Gastroesophageal sphincter (tissue), 3 donors: ENCODE data around the gene PUSL1.
A peak's percentile ranks its signal among the peaks of the same experiment; 100 is the strongest.

Source experiments
- EP300 ChIP-seq: sonication (generic); formaldehyde crosslinking; IDR thresholded peaks from one replicate; pipeline ENCODE4 v1.6.1; 2017; ENCODE audit warnings: antibody characterized with exemption, mild to moderate bottlenecking
- POLR2A ChIP-seq, 2 donors: fragments of 450-650 bp; IDR thresholded peaks; one replicate each; pipeline ENCODE4 v1.6.1; 2017; ENCODE audit warnings: antibody characterized with exemption in 2 of 2, mild to moderate bottlenecking in 2 of 2, moderate library complexity in 1 of 2
- POLR2AphosphoS5 ChIP-seq: sonication (generic); formaldehyde crosslinking; IDR thresholded peaks from one replicate; pipeline ENCODE4 v1.6.1; 2017; ENCODE audit warnings: antibody characterized with exemption
- TF ChIP-seq, protein P1 (sequence below), 4 experiments: fragments of 200-600 bp in 2 of 4; fragments of 450-650 bp in 2 of 4; sonication (generic) in 1 of 4; IDR thresholded peaks; one replicate each; pipeline ENCODE4 v1.5.1; 2017 to 2019; ENCODE audit warnings: antibody characterized with exemption in 4 of 4, mild to moderate bottlenecking in 2 of 4, moderate library complexity in 2 of 4

- TF ChIP-seq POLR2A (IDR thresholded peaks at IDR 0.05) (no peak), EP300 (no peak), POLR2AphosphoS5 (peak; percentile 22)
- TF ChIP-seq, protein P1, sequence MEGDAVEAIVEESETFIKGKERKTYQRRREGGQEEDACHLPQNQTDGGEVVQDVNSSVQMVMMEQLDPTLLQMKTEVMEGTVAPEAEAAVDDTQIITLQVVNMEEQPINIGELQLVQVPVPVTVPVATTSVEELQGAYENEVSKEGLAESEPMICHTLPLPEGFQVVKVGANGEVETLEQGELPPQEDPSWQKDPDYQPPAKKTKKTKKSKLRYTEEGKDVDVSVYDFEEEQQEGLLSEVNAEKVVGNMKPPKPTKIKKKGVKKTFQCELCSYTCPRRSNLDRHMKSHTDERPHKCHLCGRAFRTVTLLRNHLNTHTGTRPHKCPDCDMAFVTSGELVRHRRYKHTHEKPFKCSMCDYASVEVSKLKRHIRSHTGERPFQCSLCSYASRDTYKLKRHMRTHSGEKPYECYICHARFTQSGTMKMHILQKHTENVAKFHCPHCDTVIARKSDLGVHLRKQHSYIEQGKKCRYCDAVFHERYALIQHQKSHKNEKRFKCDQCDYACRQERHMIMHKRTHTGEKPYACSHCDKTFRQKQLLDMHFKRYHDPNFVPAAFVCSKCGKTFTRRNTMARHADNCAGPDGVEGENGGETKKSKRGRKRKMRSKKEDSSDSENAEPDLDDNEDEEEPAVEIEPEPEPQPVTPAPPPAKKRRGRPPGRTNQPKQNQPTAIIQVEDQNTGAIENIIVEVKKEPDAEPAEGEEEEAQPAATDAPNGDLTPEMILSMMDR (IDR thresholded peaks at IDR 0.05): no peak
Measured at GRCh38 chr1:1304331-1305299, 3.8 kb upstream of the PUSL1 start.
